ENCODE measurements around the gene NTN1. TPM values are rescaled to one million over a fixed set of nuclear protein-coding genes. Genes with fewer than 3 reads are reported as not detected.

The NTN1 gene
- total RNA-seq, 1 experiment from 2014 or later, result 4.2 TPM

- ChIA-PET POLR2A (no interaction called here), CTCF (no interaction called here), RAD21 (ENCODE audit: low non-redundant PET in 1 of 2, low total read pairs in 2 of 2, uncharacterized antibody in 2 of 2, unreplicated experiment in 2 of 2) (no interaction called here)
- intact Hi-C loops (cut with micrococcal nuclease), result no loop called here
- no peak for ATAC-seq
- H3K4me3 ChIP-seq (replicated peaks in 1 of 2; ENCODE audit: low read depth in 1 of 2, low read length in 2 of 2), result no peak overlapping the region
- no peaks in the 10 kb centered on the region for H3K27me3 ChIP-seq (ENCODE audit: insufficient read depth, low read length)
- H4K20me1 ChIP-seq (ENCODE audit: insufficient read depth), result no peaks in the 10 kb centered on the region
- no peaks in the 10 kb centered on the region for H3K4me1 ChIP-seq (ENCODE audit: control insufficient read depth in 1 of 2, insufficient read depth in 2 of 2, low read length in 2 of 2)
- no peak for DNase-seq (ENCODE audit: low read depth, low spot score)
- H3K9me2 ChIP-seq (ENCODE audit: insufficient read depth), result no peaks in the 10 kb centered on the region
- no peak overlapping the region for H3K4me2 ChIP-seq (ENCODE audit: low read length)
- H3K27ac ChIP-seq (ENCODE audit: low read depth, low read length), result no peak overlapping the region
- no peaks in the 10 kb centered on the region for H3K9me3 ChIP-seq (ENCODE audit: control insufficient read depth in 1 of 2, insufficient read depth in 1 of 2, low read depth in 1 of 2, low read length in 2 of 2)
- no peaks in the 10 kb centered on the region for H3K36me3 ChIP-seq (ENCODE audit: control insufficient read depth in 1 of 2, insufficient read depth in 2 of 2, low read length in 2 of 2)
- no peaks in the 10 kb centered on the region for H3K79me2 ChIP-seq (ENCODE audit: insufficient read depth, low read length)
- H2AFZ ChIP-seq (ENCODE audit: low read depth, low read length, poor library complexity, severe bottlenecking), result no peak overlapping the region
- TF ChIP-seq ZFX (IDR thresholded peaks at IDR 0.05) (no peak), EZH2 (IDR thresholded peaks at IDR 0.05) (no peak), FOSL1 (IDR thresholded peaks at IDR 0.05; ENCODE audit: low read depth) (no peak)
- H3K9ac ChIP-seq (ENCODE audit: low read length), result no peak overlapping the region
- no TSS peak for BruUV-seq (replicated peaks)
Observed at GRCh38 chr17:9206741-9207332, 185.5 kb downstream of the NTN1 start.

- no peaks in the 10 kb centered on the region for H3K9me2 ChIP-seq (ENCODE audit: insufficient read depth)
- DNase-seq (ENCODE audit: low read depth, low spot score), result no peak
- no peaks in the 10 kb centered on the region for H3K4me1 ChIP-seq (ENCODE audit: control insufficient read depth in 1 of 2, insufficient read depth in 2 of 2, low read length in 2 of 2)
- H2AFZ ChIP-seq (ENCODE audit: low read depth, low read length, poor library complexity, severe bottlenecking), result no peak overlapping the region
- H3K27me3 ChIP-seq (ENCODE audit: insufficient read depth, low read length), result no peaks in the 10 kb centered on the region
- RAD21 ChIA-PET (ENCODE audit: low non-redundant PET in 1 of 2, low total read pairs in 2 of 2, uncharacterized antibody in 2 of 2, unreplicated experiment in 2 of 2), result no interaction called here
- no peaks in the 10 kb centered on the region for H4K20me1 ChIP-seq (ENCODE audit: insufficient read depth)
- POLR2A ChIA-PET, result no interaction called here
- CTCF ChIA-PET, result no interaction called here
- BruUV-seq (replicated peaks), result no TSS peak
- H3K27ac ChIP-seq (ENCODE audit: low read depth, low read length), result no peak overlapping the region
- no peaks in the 10 kb centered on the region for H3K79me2 ChIP-seq (ENCODE audit: insufficient read depth, low read length)
- H3K9ac ChIP-seq (ENCODE audit: low read length), result no peak overlapping the region
- TF ChIP-seq CTCF (IDR thresholded peaks at IDR 0.05 in 2 of 3, conservative IDR thresholded peaks at IDR 0.05 in 1 of 3; ENCODE audit: borderline replicate concordance in 1 of 3, insufficient read depth in 1 of 3, low read depth in 2 of 3, low read length in 2 of 3) (no peak), CBX3 (IDR thresholded peaks at IDR 0.05; ENCODE audit: low read depth) (no peak)
- intact Hi-C loops (cut with micrococcal nuclease), result no loop called here
- no peaks in the 10 kb centered on the region for H3K9me3 ChIP-seq (ENCODE audit: control insufficient read depth in 1 of 2, insufficient read depth in 1 of 2, low read depth in 1 of 2, low read length in 2 of 2)
- no peak overlapping the region for H3K4me3 ChIP-seq (replicated peaks in 1 of 2; ENCODE audit: low read depth in 1 of 2, low read length in 2 of 2)
- H3K36me3 ChIP-seq (ENCODE audit: control insufficient read depth in 1 of 2, insufficient read depth in 2 of 2, low read length in 2 of 2), result no peaks in the 10 kb centered on the region
- H3K4me2 ChIP-seq (ENCODE audit: low read length), result no peak overlapping the region
- ATAC-seq, result no peak
Observed at GRCh38 chr17:9208381-9209105, 187.2 kb downstream of the NTN1 start.

All from HCT116 (cell line).